WTC11 (cell line): ENCODE measurements around the gene SECISBP2L.

Source experiments
- ATF3 ChIP-seq: sonication (generic); formaldehyde crosslinking; conservative IDR thresholded peaks from 2 replicates; pipeline ENCODE4 v1.8.1; 2022; ENCODE audit warnings: mild to moderate bottlenecking, missing genetic modification reagents
- CTCF ChIP-seq: fragments of 200-600 bp; IDR thresholded peaks from 2 replicates; pipeline ENCODE4 v1.8.0; 2022; ENCODE audit warnings: antibody characterized with exemption
- ZNF512 ChIP-seq: sonication (generic); formaldehyde crosslinking; IDR thresholded peaks from 2 replicates; pipeline ENCODE4 v1.8.1; 2022; ENCODE audit warnings: missing genetic modification reagents, borderline replicate concordance
- TF ChIP-seq, protein P1 (sequence below): sonication (generic); formaldehyde crosslinking; IDR thresholded peaks from 2 replicates; pipeline ENCODE4 v1.8.0; 2022; ENCODE audit warnings: mild to moderate bottlenecking, missing genetic modification reagents

DNA sequence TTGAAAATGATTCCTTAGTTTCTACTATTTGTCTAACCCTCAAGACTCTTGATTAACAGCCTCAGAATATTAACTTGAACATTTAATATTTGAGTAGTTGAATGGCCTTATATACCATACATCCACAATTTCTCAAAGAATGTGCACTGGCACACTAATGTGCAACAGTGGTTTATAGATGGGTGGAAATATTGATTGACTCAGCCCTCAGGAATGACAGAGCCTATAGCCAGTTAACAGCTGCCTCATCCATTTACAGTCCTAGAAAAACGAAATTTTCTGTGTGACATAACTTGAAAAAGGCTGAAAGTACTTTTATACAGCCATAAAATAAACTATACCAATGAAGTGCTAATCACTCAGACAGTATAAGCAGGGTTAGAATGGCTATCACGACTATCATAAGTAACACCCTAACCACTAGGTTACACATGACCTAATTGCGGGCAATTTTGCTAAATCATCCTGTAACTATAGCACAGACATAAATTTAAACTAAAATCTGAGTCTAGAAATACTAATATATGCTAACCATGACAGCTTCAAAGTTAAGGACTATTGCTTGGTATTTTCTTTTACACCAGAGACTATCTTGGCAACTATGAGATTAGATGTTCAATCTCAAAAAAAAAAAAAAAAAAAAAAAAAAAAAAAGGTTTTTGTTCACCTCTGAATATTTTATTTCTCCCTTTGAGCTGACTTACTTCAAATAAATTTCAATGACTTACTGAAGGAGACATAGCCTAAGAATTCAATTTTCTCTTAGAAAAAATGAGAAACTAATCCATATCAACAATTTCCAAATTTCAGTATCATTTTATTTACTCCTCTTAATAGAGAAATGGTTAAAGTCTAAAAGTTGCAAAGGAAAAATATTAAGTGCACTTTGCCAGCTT, 9.3 kb downstream of the SECISBP2L start:
- no peak for TF ChIP-seq CTCF
- no peak for TF ChIP-seq ZNF512 (CRISPR knock-in tag)
- TF ChIP-seq ATF3 = no peak
- TF ChIP-seq, protein P1, sequence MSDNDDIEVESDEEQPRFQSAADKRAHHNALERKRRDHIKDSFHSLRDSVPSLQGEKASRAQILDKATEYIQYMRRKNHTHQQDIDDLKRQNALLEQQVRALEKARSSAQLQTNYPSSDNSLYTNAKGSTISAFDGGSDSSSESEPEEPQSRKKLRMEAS (CRISPR knock-in tag) = no peak
